ENCODE results near the gene ATAD1. TPM values are rescaled to one million over a fixed set of nuclear protein-coding genes. Genes with fewer than 3 reads are reported as not detected.
A peak's percentile ranks its signal among the peaks of the same experiment; 100 is the strongest.
"Not testable (repeated sequence)": the region's sequence is repeated elsewhere in the genome, so short reads cannot be mapped to it uniquely, and the experiment has no call there.

The ATAD1 gene, protein sequence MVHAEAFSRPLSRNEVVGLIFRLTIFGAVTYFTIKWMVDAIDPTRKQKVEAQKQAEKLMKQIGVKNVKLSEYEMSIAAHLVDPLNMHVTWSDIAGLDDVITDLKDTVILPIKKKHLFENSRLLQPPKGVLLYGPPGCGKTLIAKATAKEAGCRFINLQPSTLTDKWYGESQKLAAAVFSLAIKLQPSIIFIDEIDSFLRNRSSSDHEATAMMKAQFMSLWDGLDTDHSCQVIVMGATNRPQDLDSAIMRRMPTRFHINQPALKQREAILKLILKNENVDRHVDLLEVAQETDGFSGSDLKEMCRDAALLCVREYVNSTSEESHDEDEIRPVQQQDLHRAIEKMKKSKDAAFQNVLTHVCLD
- 59.5 and 84.8 TPM in 2 replicates for total RNA-seq
- polyA plus RNA-seq (2012), result 25.4 TPM

DNA sequence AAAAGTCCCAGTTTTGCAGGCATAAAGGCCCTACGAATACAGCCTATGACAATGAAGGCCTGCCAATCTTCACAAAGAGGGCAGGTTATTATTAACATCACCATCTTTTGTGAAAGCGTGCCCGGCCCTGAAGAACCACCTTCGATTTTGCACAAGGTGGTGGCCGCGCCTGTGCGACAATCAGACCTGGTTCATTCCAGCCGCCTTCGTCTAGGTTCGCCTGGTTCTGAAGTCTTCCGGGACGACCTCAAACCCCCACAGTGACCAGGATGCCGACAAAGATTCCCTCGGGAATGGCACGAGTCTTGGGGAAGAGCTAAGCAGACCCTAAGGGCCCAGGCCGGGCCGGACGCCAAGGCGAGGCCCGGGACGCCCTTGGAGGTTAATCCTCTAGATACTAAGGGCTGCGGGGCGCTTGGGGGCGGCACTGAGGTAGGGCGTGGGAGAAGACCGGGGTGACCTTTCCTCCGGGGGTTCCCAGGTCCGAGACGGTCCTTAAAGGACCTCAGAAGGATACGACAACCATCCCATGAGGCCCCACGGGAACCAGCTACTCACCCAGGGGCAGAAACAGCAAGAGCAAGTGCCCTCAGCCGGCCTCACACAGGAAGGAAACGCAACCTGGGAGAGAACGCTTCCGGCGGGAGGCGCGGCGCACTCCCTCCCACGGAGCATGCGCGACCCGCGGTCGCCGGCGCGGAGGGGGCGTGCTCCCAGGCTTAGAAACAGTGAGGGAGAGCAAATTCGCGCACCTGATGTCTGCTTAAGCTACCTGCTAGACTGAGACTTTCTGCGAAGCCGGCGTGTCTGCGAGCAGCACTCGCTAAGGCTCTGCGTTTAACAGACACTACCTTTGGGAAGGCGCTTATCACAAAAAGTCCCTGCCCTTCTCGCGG, at the start of gene ATAD1:
Gene ATAD1 (minus strand): TSS at position 618 of the 896 bp plus-strand sequence. CDS start 3,627 bp downstream, outside the sequence.
- DNase-seq (ENCODE audit: low read depth), result peak; percentile 90

DNA sequence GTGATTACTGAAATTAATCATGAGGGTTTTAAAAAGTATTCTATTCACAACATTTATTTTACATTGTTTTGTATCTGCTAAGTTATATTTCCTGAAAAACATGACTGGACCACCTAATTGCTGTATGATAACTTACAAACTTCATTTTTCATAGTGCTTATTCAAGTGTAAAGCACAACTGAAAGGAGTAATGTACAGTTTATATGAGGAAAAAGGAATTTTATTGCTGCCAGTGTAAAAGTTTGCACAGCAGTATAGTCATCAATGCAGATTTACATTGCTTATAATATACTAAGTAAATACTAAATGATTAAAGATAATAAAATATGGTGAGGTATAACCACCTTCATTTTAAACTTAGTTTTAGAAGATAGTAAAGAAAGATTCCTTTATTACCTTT, 49.4 kb upstream of the ATAD1 start:
- no peak for DNase-seq (ENCODE audit: low read depth)

DNA sequence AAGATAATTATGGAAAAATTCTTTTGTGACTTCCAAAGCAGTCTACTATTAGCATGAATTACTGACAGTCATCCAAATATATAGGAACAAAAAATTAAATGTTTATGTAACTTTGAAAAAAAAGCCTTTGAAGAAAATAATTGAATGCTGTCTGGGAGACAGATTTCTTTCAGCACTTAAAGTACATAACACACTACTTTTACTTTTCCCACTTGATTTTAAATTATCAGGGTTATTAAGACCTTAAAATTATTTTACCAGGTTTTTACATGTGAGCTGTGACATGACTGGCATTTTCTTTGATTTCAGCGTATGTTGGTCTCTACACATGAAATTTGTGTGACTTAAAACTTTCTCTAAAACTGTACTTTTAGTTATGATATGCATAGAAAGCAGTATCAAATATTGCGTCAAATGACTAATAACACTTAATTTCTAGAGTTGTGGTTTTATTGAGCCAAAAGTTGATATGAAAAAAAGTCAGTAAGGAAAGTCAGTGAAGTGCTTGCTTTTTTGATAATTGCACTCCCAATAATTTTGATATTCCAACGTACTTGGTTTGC, 48.5 kb upstream of the ATAD1 start:
- DNase-seq (ENCODE audit: low read depth), result no peak

DNA sequence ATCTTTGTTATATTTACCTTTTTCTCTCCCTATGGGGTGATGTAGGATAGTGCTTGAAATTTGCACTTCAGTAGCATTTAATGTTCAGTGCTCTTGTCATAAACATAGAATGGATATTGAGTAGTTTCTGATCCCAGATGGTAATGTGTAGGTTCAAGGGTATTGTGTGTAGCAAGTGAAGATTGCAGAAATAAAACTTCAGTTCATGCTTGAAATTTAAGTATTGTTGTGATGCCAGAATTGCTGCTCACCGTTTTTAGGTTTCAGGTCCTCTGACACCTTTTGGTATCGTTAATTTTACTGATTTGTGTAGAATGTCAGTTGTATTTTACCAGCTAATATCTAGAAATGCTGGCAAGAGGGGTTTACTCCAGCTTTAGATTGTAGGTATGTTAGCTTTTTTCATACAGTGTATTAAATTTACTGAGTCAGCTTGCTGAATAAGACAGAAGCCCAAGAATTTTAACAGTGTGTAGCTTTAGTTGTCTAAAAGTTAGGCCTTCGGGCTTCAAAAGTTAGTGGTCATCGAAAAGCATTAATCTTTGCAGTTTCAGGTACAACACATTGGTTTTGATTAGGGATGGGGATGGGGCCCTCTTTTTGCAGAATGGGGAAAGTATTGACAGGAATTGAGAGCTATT, 47.3 kb upstream of the ATAD1 start:
- DNase-seq (ENCODE audit: low read depth), result no peak

DNA sequence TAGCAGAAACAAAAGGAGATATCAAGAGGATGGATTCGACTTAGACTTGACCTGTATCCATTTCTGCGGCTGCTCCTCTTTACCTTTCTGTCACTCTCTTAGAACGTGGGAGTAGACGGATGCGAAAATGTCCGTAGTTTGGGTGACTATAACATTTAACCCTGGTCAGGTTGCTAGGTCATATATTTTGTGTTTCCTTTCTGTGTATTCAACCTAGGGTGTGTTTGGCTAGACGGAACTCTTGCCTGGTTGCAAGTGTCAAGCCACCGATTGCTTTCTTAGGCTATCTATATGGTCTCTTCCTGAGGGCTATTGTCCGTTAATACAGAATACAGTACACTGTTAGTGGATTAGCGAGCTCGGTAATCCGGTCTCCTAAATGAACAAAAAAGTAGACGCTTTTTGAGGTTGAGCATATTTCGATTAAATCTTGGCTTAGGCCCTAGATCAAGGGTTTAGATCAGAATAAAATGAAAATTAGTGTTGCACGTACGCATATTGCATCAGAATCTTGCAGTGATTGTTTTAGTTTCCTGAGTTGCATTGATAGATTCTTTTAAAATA, 46.6 kb upstream of the ATAD1 start:
- peak; percentile 31 for DNase-seq (ENCODE audit: low read depth)

DNA sequence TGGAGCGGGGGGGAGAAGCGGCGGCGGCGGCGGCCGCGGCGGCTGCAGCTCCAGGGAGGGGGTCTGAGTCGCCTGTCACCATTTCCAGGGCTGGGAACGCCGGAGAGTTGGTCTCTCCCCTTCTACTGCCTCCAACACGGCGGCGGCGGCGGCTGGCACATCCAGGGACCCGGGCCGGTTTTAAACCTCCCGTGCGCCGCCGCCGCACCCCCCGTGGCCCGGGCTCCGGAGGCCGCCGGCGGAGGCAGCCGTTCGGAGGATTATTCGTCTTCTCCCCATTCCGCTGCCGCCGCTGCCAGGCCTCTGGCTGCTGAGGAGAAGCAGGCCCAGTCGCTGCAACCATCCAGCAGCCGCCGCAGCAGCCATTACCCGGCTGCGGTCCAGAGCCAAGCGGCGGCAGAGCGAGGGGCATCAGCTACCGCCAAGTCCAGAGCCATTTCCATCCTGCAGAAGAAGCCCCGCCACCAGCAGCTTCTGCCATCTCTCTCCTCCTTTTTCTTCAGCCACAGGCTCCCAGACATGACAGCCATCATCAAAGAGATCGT, 46.0 kb upstream of the ATAD1 start:
- DNase-seq (ENCODE audit: low read depth), result peak; percentile 46

DNA sequence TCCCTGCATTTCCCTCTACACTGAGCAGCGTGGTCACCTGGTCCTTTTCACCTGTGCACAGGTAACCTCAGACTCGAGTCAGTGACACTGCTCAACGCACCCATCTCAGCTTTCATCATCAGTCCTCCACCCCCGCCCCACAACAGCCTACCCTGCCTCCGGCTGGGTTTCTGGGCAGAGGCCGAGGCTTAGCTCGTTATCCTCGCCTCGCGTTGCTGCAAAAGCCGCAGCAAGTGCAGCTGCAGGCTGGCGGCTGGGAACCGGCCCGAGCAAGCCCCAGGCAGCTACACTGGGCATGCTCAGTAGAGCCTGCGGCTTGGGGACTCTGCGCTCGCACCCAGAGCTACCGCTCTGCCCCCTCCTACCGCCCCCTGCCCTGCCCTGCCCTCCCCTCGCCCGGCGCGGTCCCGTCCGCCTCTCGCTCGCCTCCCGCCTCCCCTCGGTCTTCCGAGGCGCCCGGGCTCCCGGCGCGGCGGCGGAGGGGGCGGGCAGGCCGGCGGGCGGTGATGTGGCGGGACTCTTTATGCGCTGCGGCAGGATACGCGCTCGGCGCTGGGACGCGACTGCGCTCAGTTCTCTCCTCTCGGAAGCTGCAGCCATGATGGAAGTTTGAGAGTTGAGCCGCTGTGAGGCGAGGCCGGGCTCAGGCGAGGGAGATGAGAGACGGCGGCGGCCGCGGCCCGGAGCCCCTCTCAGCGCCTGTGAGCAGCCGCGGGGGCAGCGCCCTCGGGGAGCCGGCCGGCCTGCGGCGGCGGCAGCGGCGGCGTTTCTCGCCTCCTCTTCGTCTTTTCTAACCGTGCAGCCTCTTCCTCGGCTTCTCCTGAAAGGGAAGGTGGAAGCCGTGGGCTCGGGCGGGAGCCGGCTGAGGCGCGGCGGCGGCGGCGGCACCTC, 45.3 kb upstream of the ATAD1 start, which contains the start of the genes KLLN and PTEN:
Gene KLLN (minus strand): TSS at position 481 of the 891 bp plus-strand sequence. CDS start 1,046 bp downstream, outside the sequence.
Gene PTEN (plus strand): TSS at position 573 of the 891 bp plus-strand sequence. CDS start 845 bp downstream, outside the sequence.
- DNase-seq (ENCODE audit: low read depth), result peak; percentile 94

DNA sequence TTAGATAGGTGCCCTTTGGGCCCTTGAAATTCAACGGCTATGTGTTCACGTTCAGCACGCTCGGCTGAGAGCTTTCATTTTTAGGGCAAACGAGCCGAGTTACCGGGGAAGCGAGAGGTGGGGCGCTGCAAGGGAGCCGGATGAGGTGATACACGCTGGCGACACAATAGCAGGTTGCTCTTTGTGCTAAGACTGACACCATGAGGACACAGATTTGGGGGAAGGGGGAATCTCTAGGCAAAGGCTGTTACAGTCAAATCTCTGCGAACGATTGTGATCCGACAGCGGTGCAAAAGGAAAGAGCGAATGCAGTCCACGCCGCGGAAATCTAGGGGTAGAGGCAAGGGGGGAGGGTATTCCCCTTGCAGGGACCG, 44.6 kb upstream of the ATAD1 start:
- no peak for DNase-seq (ENCODE audit: low read depth)

DNA sequence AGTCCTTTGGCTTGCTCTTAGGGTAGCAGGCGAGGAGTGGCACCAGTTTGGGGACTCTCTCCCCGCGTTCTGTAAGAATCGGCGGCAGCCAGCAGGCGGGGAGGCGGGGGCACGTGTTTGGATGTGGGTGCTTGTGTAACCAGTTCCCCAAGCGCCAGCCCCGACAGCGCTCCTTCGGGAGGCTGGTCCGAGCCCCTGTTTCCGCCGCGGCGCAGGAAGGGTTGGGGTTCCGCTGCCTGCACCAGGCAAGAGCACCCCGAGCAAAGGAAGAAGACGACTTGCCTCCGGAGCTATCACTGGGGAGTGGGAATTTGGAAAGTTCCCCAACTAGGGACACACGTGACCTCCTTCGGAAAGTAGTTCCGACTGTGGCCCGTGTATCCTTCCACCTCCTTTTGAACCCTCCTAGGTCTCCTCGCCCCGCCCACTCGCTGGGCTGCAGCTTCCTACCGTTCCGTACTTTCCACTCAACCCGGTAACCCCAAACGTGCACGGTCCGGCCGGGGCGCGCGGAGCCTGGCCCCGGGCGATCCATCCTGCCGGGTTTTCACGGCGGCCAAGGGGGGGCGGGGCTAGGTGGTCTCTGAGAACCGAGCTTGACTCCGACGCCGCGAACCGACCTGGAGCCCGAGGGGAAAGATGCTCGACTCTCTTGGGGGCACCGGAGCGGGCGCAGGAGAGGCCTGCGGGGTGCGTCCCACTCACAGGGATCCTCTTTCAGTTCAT, 44.1 kb upstream of the ATAD1 start:
- peak; percentile 96 for DNase-seq (ENCODE audit: low read depth)

DNA sequence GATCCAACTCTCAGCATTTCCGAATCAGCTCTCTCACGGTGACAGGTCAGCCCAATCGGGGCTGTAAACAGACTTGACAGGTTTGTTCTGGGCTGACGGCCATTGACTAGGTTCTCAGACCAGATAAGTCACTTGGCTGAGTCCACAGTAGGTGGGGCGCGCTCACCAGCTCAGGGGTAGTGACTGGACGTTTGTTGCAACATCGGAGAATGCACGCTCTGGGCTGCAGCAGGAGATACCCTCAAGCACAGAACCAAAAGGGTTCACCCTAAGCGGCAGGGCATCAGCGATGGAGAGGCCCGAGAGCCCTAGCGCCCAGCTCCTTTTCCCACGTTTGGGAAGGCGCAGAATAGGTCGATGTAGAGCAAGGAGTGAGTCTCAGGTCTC, 43.5 kb upstream of the ATAD1 start:
- no peak for DNase-seq (ENCODE audit: low read depth)

DNA sequence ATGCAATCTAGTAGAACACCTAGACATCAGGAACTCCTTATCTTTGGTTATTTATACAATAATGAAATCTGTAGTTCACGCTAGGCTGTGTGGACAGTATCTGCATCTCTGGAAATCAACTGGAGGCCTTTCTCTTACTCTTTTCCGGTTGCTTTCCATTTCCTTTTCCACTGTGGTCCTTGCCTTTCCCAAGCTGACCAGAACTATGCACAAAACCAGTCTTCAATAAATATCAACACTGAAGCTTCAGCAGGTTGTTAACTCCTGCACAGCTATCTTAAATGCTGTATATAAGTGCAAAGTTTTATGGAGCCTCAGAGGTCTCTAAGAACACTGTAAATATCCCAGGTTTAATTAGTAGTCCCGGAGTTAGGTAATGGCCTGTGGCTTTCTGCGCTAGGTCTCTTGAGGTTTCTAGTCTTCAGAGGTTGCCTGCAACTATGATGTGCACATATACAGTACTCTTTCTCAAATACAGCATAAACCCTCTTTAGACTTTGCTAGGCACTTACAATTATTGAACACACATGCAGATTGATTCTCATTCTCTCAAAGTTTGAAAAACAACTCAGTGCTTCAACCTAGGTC, 42.9 kb upstream of the ATAD1 start:
- DNase-seq (ENCODE audit: low read depth), result no peak

DNA sequence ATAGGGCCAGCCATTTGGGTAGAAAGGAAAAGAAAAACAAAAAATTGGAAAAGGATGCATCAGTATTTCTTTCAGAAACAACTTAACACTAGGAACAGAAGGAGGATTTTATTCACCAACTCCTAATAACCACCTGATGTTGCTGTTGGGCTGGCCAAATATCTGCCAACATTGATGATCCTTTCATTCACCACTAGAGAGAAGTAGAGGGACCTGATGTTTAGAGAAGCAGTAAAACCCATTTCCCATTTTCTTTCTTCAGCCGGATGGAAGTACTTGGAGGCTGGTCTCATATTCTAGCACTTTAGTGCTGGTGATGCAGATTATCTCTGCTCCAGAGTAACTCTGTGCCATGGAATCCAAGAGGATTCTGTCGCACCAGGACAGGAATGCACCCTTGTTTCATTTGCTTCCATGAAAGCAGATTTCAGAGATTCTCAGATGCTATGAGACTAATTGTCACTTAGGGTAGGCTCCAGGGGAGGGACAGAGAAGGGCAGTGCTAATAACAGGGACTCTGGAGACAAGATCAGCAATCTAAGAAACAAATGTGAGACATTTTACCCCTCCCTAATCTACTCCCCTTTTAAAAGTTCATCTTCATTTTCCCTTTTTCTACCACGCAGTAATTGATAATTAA, 42.2 kb upstream of the ATAD1 start:
- DNase-seq (ENCODE audit: low read depth), result peak; percentile 67

DNA sequence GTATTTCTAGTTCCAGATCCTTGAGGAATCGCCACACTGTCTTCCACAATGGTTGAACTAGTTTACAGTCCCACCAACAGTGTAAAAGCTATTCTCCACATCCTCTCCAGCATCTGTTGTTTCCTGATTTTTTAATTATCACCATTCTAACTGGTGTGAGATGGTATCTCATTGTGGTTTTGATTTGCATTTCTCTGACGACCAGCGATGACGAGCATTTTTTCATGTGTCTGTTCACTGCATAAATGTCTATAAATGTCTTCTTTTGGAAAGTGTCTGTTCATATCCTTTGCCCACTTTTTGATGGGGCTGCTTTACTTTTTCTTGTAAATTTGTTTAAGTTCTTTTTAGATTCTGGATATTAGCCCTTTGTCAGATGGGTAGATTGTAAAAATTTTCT, 37.6 kb upstream of the ATAD1 start:
- not testable (repeated sequence) for DNase-seq (ENCODE audit: low read depth)

DNA sequence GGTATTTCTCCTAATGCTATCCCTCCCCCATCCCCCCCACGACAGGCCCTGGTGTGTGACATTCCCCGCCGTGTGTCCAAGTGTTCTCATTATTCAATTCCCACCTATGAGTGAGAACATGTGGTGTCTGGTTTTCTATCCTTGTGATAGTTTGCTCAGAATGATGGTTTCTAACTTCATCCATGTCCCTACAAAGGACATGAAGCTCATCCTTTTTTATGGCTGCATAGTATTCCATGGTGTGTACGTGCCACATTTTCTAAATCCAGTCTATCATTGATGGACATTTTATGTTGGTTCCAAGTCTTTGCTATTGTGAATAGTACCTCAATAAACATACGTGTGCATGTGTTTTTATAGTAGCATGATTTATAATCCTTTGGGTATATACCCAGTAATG, 37.2 kb upstream of the ATAD1 start:
- not testable (repeated sequence) for DNase-seq (ENCODE audit: low read depth)

DNA sequence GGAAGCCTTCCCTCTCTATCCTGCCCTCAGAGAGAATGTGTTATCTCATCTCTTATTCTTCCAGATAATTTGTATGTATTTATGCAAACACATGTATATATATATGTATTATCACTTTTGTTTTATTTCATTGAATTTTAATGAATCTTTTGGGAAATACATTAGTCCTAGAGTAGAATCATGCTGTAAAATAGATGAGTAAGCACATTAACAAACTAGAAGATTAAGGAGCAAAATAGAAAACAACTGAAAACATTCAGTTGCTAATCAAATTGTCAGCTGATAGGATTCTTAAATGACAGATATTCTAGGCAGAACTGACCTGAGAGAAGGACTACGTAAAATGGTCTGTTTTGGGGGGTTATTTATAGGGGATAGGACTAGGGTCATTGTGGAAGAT, 34.1 kb upstream of the ATAD1 start:
- DNase-seq (ENCODE audit: low read depth), result no peak

DNA sequence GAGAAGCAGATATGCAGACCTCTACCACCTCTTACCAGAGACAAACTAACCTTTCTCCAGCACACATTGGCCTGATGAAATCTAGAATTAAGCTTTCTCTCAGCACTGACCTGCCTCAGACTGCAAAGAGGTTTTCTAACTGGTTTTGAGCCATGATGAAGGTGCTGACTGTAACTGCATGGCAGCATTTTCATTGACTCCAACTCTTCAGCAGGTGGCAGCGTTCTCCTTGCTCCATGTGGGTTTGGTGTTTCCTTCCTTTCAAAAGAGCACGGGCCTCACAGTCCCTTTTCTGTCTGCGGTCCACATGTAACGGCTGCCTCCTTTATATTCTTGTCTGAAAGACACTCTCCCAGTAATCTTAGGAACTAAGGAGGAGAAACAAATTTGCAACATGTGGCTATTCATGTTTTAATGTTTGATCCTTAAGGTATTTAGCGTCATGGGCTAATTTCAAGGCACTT, 32.7 kb upstream of the ATAD1 start:
- DNase-seq (ENCODE audit: low read depth), result peak; percentile 72

DNA sequence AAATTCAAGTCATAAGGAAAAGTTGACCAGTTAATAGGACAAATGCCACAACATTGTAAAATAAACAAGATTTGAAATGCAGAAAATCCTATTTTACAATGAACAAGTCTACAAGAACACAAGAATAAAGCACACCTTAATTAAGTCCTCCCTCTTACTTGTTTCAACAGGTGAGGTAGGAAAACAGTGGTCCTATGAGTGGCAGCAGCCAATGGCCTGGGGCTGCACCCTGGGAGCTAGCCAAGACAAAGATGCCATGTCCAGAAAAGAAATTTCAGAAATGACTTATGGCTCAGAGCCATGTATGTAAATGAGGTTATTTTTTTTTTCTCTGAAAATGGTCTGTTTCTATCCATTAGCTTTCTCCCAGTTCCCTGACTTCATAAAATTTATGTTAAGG, 31.0 kb upstream of the ATAD1 start:
- no peak for DNase-seq (ENCODE audit: low read depth)

DNA sequence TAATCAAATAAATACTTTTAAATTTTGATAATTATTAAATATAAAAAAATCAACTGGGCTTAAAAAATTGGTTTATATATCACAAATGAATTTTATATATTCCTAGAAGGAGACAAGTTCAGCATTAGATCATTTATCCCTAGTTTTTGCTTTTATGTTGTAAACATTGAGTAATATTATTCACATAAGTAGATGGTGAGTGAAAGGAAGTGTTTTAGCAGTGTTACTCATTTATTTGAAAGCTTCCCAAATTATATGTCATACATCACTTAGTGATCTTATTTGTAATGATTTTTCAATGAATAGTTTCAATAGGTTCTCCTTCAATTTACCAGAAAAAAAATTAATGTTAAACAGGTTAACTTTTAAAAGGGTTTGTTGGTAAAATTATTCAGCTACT, 29.5 kb upstream of the ATAD1 start:
- DNase-seq (ENCODE audit: low read depth), result no peak

Data from myocyte (in vitro differentiated cells).